ENCODE results near the gene AEBP1.

AEBP1 gene

DNA sequence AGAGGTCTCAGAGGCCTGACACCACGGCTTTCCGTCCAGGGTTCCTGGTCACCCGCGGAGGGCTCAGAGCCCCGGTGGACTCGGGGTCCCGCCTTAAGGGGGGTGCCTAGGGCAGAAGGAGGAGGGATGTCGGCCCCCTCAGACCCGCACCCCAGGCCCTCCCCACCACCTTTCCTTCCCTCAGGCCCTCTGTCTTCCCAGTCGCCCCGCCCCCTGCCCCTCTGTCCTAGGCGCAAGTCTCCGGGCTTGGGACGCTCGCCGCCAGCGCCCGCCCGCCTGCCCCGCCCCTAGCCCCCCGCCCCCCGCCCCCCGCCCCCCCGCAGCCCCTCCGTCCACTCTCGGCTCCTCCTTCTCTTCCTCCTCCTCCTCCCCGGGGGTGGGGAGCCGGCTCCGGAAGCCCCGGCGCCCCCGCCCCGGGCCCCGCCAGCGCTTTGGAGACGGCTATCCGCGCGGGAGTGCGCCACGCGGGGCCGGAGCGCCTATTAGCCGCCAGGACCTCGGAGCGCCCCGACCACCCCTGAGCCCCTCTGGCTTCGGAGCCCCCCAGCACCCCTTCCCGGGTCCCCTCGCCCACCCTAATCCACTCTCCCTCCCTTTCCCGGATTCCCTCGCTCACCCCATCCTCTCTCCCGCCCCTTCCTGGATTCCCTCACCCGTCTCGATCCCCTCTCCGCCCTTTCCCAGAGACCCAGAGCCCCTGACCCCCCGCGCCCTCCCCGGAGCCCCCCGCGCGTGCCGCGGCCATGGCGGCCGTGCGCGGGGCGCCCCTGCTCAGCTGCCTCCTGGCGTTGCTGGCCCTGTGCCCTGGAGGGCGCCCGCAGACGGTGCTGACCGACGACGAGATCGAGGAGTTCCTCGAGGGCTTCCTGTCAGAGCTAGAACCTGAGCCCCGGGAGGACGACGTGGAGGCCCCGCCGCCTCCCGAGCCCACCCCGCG is at the start of gene AEBP1:
Gene AEBP1 (plus strand): TSS at position 423 of the 937 bp plus-strand sequence. CDS start 321 bp downstream, at position 744.
- no peak for DNase-seq (ENCODE audit: low read depth in 2 of 2)

DNA sequence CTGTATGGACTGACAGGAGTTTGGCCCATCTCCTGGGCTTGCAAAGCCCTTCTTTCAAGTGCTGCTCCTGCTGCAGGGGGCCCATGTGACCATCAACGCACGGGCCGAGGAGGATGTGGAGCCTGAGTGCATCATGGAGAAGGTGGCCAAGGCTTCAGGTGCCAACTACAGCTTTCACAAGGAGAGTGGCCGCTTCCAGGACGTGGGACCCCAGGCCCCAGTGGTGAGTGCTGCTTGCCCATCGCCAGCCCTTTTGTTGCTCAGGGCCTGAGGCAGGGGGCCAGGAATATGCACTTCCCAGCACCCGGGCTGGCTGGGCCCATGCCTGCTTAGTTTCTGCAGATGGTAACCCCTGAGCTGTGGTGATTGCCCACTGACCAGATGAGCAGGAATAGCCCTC is 47.5 kb upstream of the AEBP1 start:
- no peak for DNase-seq (ENCODE audit: low read depth in 2 of 2)

- DNase-seq (ENCODE audit: low read depth in 2 of 2), result no peak
These were observed 46.8 kb upstream of the AEBP1 start for GRCh38 chr7:44057181-44057848.

GRCh38 chr7:44057849-44058758 is 46.0 kb upstream of the AEBP1 start:
- DNase-seq (ENCODE audit: low read depth in 2 of 2), result no peak

- no peak for DNase-seq (ENCODE audit: low read depth in 2 of 2)
These were observed 45.4 kb upstream of the AEBP1 start for GRCh38 chr7:44058759-44059218.

DNA sequence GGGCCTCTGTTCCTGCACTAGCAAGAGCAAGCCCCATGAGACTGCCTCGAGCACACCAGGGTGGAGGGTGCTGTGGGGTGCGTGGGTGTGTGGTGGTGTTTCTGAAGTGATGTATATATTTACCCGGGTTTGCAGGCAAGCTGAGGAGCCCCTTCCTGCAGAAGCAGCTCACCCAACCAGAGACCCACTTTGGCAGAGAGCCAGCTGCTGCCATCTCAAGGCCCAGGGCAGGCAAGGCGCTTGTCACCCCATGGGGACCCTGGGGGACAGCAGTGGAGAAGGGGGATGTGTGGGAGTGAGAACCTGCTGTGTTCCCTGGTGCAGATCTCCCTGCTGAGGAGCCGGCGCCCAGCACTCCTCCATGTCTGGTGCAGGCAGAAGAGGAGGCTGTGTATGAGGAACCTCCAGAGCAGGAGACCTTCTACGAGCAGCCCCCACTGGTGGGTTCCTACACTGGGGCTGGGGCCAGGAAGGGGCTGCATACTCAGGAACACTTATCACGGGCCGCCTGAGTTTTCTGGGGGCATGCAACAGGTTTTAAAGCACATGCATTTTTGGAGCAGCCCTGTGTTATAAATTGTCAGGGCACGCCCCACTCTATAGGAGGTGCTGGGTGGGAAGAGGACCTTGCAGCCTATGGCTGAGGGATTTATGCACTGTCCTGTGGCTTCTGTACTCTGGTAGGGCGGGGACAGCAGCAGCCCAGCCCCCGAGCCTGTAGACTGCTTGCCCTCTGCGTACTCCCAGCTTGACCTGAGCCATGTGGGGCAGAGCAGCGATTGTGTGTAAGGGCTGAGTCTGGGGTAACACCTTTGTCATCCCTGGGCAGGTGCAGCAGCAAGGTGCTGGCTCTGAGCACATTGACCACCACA is 44.7 kb upstream of the AEBP1 start:
- no peak for DNase-seq (ENCODE audit: low read depth in 2 of 2)

GRCh38 chr7:44060091-44060947 is 43.8 kb upstream of the AEBP1 start:
- no peak for DNase-seq (ENCODE audit: low read depth in 2 of 2)

- DNase-seq (ENCODE audit: low read depth in 2 of 2), result no peak
These were observed 43.0 kb upstream of the AEBP1 start for GRCh38 chr7:44060948-44061644.

DNA sequence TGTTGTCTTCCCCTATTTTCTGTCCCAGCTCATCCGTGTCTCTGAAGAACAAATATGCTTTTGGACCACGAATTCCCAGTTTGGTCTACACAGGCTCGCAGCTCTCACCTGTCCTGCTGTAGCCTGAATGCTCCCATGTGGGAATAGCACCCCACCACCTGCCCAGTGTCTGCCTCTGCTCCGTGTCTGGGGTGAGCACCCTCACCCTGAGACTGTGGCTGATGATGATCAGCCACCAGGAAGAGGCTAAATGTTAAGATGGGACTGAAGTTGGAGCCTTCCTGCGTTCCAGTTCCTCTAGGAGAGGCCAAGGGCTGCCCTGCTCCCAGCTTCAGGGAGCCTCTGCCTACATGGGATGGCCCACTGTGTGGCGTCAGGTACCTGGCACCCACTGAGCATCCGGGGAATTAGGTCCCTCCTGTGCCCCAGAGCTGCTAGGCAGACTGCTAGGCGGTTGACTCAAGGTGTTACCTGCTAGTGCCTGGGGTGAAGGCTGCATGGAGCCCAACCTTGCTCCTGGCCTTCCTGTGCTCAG is 42.4 kb upstream of the AEBP1 start:
- no peak for DNase-seq (ENCODE audit: low read depth in 2 of 2)

DNA sequence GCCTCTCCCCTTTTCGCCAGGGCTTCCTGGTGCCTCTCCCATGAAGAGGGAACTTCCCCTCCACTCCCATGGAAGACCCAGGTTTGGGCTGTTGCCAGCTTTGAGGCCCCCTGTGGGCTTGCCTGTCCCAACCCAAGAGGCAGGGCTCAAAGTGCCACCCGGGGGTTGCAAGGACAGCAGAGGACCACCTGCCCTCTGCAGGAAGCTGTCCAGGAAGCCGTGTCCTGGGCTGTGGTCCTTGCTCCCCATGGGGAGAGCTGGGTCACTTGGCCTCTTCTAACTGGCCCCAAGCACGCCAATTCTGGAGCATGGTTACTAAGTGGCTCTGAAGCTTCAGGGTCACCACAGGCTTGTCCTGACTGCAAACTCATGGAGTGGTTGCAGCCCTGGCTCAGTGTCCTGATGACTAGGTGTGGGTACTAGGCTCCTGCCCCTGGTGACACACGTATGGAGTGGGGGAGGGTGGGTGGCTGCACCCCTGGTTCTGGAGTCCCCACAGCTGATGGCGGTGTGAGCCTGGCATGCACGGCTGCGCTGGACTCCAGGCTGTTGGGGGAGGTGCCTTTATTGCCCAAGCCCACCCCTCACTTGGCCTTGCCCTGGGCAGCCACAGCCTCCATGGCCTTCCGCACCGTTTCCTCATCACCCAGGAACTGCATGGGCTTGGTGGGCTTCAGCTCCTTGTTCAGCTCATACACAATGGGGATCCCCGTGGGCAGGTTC is 41.8 kb upstream of the AEBP1 start:
- DNase-seq (ENCODE audit: low read depth in 2 of 2), result no peak

GRCh38 chr7:44062903-44063295 is 41.2 kb upstream of the AEBP1 start:
- no peak for DNase-seq (ENCODE audit: low read depth in 2 of 2)

DNA sequence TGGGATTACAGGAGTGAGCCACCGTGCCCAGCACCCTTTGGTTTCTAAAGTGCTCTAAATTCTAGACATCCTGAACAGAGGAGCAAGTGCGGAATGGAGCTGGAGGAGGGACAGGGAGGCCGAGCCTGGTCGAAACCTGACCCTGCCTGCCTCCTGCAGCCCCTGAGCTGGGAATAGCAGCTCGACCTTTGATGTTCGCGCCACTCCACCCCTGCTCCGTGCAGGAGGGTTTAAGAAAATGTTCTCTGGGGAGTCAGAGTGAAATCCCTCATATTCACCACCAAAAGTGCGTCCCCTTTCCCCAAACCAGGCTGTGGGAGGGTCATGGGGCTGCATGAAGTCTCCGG is 40.6 kb upstream of the AEBP1 start:
- no peak for DNase-seq (ENCODE audit: low read depth in 2 of 2)

DNA sequence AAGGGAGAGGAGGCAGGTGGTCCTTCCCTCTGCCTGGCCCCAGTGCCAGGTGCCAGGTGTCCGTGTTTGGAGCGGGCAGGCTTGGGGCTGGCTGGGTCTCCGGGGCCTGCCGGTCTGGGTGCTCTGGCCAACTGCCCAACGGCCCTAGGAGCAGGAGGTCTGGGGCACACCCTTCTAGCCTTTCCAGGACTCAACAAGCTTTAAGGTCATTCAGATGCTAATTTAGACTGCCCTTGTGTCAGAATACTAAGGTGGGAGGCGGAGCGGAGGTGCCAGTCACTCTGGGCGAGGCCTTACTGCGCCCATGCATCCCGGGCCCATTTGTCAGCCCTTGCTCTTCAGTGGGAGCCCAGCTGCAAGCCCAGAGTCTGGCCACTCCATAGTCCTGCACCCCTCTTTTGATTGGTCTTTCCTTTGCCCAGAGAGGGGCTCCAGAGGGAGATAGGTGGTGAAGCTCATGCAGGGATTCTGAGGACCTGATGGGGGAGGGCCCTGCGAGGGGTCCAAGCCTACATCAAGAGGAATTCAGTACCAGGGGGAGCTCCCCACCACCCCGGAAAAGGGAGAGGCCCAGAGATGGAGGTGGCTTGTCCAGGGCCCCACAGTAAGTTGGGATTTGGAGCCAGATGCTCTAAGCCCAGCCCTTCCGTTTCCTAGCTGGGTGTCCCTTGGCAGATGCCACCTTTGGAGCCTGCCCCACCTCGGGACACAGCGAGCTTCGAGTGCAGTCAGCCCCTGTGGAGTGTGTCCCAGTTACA is 40.1 kb upstream of the AEBP1 start:
- no peak for DNase-seq (ENCODE audit: low read depth in 2 of 2)

DNA sequence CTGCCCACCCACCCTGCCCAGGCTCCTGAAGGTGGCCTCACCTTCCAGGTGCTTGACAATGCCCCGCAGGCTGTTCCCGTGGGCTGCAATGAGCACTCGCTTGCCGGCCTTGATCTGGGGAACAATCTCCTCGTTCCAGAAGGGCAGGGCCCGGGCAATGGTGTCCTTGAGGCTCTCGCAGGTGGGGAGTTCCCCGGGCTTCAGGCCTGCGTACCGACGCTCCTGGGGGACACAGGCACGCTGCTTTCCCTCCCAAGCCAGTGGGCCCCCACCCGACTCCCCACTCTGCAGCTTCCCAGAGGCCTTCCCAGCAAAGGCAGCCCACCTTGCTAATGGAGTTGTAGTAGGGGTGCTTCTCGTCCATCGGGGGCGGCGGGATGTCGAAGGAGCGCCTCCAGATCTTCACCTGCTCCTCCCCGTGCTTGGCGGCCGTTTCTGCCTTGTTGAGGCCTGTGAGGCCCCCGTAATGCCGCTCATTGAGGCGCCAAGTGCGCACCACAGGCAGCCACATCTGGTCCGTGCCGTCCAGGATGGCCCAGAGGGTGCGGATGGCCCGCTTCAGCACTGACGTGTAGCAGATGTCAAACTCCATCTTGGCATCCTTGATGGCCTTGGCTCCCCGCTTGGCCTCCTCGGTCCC is 39.2 kb upstream of the AEBP1 start:
- no peak for DNase-seq (ENCODE audit: low read depth in 2 of 2)

DNA sequence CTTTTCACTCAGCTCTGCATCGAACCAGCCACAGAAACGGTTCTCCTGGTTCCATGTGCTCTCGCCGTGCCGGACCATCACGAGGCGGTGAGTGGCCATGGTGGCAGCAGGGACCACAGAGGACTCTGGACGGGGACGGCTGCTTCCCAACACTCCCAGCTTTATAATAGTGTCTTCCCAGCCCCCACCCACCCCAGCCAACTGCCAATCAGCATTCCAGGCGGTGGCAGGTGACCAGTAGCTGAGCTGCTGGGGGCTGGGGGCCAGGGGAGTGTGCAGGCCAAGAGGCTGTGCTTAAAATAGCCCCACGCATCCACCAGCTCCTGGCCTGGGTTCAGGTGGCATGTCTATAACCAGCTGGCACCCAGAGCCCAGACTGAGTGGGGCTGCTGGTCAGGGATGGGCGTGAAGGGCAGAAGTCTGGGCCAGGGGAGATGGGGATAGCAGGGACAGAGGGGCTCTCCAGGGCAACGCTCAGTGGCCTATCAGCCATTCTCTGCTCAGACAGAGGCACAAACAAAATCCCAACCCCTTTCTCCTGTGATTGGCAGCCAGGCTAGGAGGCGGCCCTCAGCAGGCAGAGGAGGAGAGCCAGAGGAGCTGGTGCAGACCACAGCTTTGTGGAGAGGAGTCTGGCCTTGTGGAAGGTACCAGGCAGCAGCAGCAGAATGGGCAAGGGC is 38.6 kb upstream of the AEBP1 start, which contains the start of gene PGAM2:
Gene PGAM2 (minus strand): TSS at position 137 of the 680 bp plus-strand sequence. CDS start 38 bp downstream, at position 99.
- DNase-seq (ENCODE audit: low read depth in 2 of 2), result no peak

- DNase-seq (ENCODE audit: low read depth in 2 of 2), result no peak
These were observed 38.1 kb upstream of the AEBP1 start for GRCh38 chr7:44066111-44066460.
